22Rv1 (cell line): ENCODE data around the gene GALNT4.

ENCODE experiments used
- ZFX ChIP-seq: fragments of 450-650 bp; IDR thresholded peaks from 2 replicates; pipeline ENCODE4 v1.6.1; 2017; ENCODE audit warnings: antibody characterized with exemption, borderline replicate concordance
- TF ChIP-seq, protein P1 (sequence below): fragments of 450-650 bp; IDR thresholded peaks from 2 replicates; pipeline ENCODE4 v1.5.1; 2017; ENCODE audit warnings: mild to moderate bottlenecking

DNA sequence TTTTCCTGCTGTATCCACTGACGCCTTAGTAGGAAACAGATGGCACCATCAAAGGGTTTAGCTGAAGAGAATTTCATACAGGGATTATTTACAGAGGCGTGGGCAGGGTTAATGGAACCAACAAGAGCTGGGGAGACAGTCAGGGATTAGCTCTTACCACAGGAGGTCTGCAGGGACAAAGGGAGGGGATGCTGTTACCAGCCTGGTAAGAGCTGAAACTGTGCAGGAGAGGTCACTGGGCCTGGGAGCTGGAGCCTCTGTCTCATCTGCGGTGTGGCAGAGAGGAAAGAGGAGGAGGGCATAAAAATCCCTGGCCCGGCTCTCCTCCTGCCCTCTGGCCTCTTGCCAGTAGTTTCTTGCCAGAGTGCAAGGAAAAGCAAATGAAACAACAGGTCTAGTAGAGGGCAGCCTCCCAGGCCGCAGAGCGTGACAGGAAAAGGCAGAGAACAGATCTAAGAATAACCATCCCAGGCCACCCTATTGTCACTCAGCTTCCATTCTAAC lies 20.1 kb upstream of the GALNT4 start:
- TF ChIP-seq, protein P1, sequence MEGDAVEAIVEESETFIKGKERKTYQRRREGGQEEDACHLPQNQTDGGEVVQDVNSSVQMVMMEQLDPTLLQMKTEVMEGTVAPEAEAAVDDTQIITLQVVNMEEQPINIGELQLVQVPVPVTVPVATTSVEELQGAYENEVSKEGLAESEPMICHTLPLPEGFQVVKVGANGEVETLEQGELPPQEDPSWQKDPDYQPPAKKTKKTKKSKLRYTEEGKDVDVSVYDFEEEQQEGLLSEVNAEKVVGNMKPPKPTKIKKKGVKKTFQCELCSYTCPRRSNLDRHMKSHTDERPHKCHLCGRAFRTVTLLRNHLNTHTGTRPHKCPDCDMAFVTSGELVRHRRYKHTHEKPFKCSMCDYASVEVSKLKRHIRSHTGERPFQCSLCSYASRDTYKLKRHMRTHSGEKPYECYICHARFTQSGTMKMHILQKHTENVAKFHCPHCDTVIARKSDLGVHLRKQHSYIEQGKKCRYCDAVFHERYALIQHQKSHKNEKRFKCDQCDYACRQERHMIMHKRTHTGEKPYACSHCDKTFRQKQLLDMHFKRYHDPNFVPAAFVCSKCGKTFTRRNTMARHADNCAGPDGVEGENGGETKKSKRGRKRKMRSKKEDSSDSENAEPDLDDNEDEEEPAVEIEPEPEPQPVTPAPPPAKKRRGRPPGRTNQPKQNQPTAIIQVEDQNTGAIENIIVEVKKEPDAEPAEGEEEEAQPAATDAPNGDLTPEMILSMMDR = no peak
- TF ChIP-seq ZFX = no peak
